GM23338 (cell line): ENCODE measurements around the gene IL17RB. TPM values are rescaled to one million over a fixed set of nuclear protein-coding genes. Genes with fewer than 3 reads are reported as not detected.

Source experiments
- ATAC-seq: fragments of 200-7000 bp; cut with Tn5 transposase; 3 replicates; pipeline ENCODE4 v1.9.1; 2020
- DNase-seq: peaks from one replicate; pipeline ENCODE4 v3.0.0-alpha.2; 2015; ENCODE audit warnings: low spot score
- H2AFZ ChIP-seq: fragments of 200-600 bp; sonication (generic); 2 replicates; pipeline ENCODE4 v1.8.0; 2016; ENCODE audit warnings: antibody characterized with exemption, mild to moderate bottlenecking, moderate library complexity
- H3F3A ChIP-seq: fragments of 200-600 bp; sonication (generic); replicated peaks from 2 replicates; pipeline ENCODE4 v1.8.0; 2017; ENCODE audit warnings: antibody characterized with exemption, mixed run types, low read depth
- H3K27ac ChIP-seq: fragments of 200-600 bp; sonication (generic); 2 replicates; pipeline ENCODE4 v1.6.1; 2016; ENCODE audit warnings: low read depth
- H3K27me3 ChIP-seq: fragments of 200-600 bp; sonication (generic); 2 replicates; pipeline ENCODE4 v1.8.0; 2016; ENCODE audit warnings: mild to moderate bottlenecking, mixed run types, moderate library complexity; ENCODE audit not compliant: insufficient read depth
- H3K36me3 ChIP-seq: fragments of 200-600 bp; sonication (generic); 2 replicates; pipeline ENCODE4 v1.8.0; 2016; ENCODE audit warnings: mild to moderate bottlenecking; ENCODE audit not compliant: insufficient read depth
- H3K4me1 ChIP-seq: fragments of 200-600 bp; sonication (generic); 2 replicates; pipeline ENCODE4 v1.8.0; 2016; ENCODE audit warnings: mild to moderate bottlenecking, moderate library complexity; ENCODE audit not compliant: insufficient read depth
- H3K4me2 ChIP-seq: fragments of 200-600 bp; sonication (generic); 2 replicates; pipeline ENCODE4 v1.7.1; 2017; ENCODE audit warnings: mixed run types
- H3K4me3 ChIP-seq: fragments of 200-600 bp; sonication (generic); 2 replicates; pipeline ENCODE4 v1.6.1; 2016; ENCODE audit warnings: mixed run types
- H3K79me2 ChIP-seq: fragments of 200-600 bp; sonication (generic); replicated peaks from 2 replicates; pipeline ENCODE4 v1.8.0; 2017; ENCODE audit warnings: mild to moderate bottlenecking; ENCODE audit not compliant: insufficient read depth
- H3K9me2 ChIP-seq: fragments of 200-600 bp; sonication (generic); 2 replicates; pipeline ENCODE4 v1.8.0; 2017; ENCODE audit not compliant: insufficient read depth
- H4K20me1 ChIP-seq: fragments of 200-600 bp; sonication (generic); replicated peaks from 2 replicates; pipeline ENCODE4 v1.8.0; 2017; ENCODE audit warnings: mild to moderate bottlenecking; ENCODE audit not compliant: insufficient read depth
- H3K27ac Mint-ChIP-seq: 2 replicates; pipeline ENCODE4 v1.8.0; 2020; ENCODE audit warnings: inconsistent platforms, mild to moderate bottlenecking, moderate library complexity, mixed read lengths
- H3K27me3 Mint-ChIP-seq: 3 replicates; pipeline ENCODE4 v1.8.0; 2022; ENCODE audit warnings: low read depth, mild to moderate bottlenecking, moderate library complexity, mixed read lengths, inconsistent platforms; ENCODE audit not compliant: insufficient read depth, poor library complexity
- H3K36me3 Mint-ChIP-seq: 3 replicates; pipeline ENCODE4 v1.8.0; 2021; ENCODE audit warnings: low read depth, mild to moderate bottlenecking, inconsistent platforms, moderate library complexity, mixed read lengths
- H3K4me1 Mint-ChIP-seq: 3 replicates; pipeline ENCODE4 v1.8.0; 2020; ENCODE audit warnings: mild to moderate bottlenecking, inconsistent platforms, mixed read lengths
- H3K4me3 Mint-ChIP-seq: 3 replicates; pipeline ENCODE4 v1.8.0; 2021; ENCODE audit warnings: moderate library complexity, mild to moderate bottlenecking, inconsistent platforms, mixed read lengths
- H3K9me3 Mint-ChIP-seq: 3 replicates; pipeline ENCODE4 v1.8.0; 2020; ENCODE audit warnings: moderate library complexity, mild to moderate bottlenecking, inconsistent platforms, mixed read lengths
- CREB1 ChIP-seq: fragments of 250-450 bp; sonication (Bioruptor Pico); IDR thresholded peaks from 2 replicates; pipeline ENCODE4 v1.5.0; 2020; ENCODE audit warnings: low read depth, mild to moderate bottlenecking, moderate library complexity
- EZH2 ChIP-seq: fragments of 200-600 bp; sonication (generic); IDR thresholded peaks from one replicate; pipeline ENCODE4 v1.8.0; 2017; ENCODE audit warnings: antibody characterized with exemption, mild to moderate bottlenecking, low read depth; ENCODE audit not compliant: unreplicated experiment
- EZH2phosphoT487 ChIP-seq: fragments of 200-600 bp; sonication (generic); IDR thresholded peaks from one replicate; pipeline ENCODE4 v1.8.1; 2018; ENCODE audit warnings: antibody characterized with exemption; ENCODE audit not compliant: unreplicated experiment
- JUNB ChIP-seq: IDR thresholded peaks from one replicate; pipeline ENCODE4 v1.6.1; 2016; ENCODE audit warnings: antibody characterized with exemption; ENCODE audit not compliant: unreplicated experiment
- NANOG ChIP-seq: IDR thresholded peaks from 2 replicates; pipeline ENCODE4 v1.6.1; 2016; ENCODE audit warnings: antibody characterized with exemption, borderline replicate concordance
- POLR2AphosphoS5 ChIP-seq: IDR thresholded peaks from 2 replicates; pipeline ENCODE4 v1.6.1; 2016; ENCODE audit warnings: antibody characterized with exemption, low read depth
- STAT1 ChIP-seq: IDR thresholded peaks from one replicate; pipeline ENCODE4 v1.6.1; 2016; ENCODE audit warnings: antibody characterized with exemption; ENCODE audit not compliant: unreplicated experiment
- ZNF114 ChIP-seq: fragments of 250-450 bp; sonication (Bioruptor Pico); IDR thresholded peaks from 2 replicates; pipeline ENCODE4 v1.5.0; 2020; ENCODE audit warnings: mild to moderate bottlenecking, moderate library complexity
- ZNF331 ChIP-seq: fragments of 250-450 bp; sonication (Bioruptor Pico); IDR thresholded peaks from 2 replicates; pipeline ENCODE4 v1.5.0; 2020; ENCODE audit warnings: low read depth, mild to moderate bottlenecking, moderate library complexity
- polyA plus RNA-seq: library from polyadenylated mRNA; unstranded; fragments of >200 nt; fragmentation: Nextera tagmentation; extraction: Ambion mirVana; gene quantifications from 2 replicates; pipeline ENCODE4 v1.2.1, GENCODE V29; 2016
- total RNA-seq: library from RNA; depleted of rRNA; stranded (reverse); fragments of >200 nt; shearing (Covaris generic); gene quantifications from 2 replicates; pipeline ENCODE4 v1.2.3, GENCODE V29; 2014
- TF ChIP-seq, protein P1 (sequence below), 2 experiments: fragments of 200-600 bp in 1 of 2; sonication (generic) in 1 of 2; conservative IDR thresholded peaks; 2 replicates each; pipeline versions ENCODE4 v1.5.1 to v1.6.1; 2016 to 2017; ENCODE audit warnings: antibody characterized with exemption in 2 of 2, low read depth in 2 of 2, mild to moderate bottlenecking in 2 of 2, moderate library complexity in 1 of 2
- TF ChIP-seq, protein P2 (sequence below): fragments of 250-450 bp; sonication (Bioruptor Pico); IDR thresholded peaks from 2 replicates; pipeline ENCODE4 v1.5.0; 2020; ENCODE audit warnings: mild to moderate bottlenecking, moderate library complexity
- TF ChIP-seq, protein P3 (sequence below): IDR thresholded peaks from 2 replicates; pipeline ENCODE4 v1.6.1; 2016; ENCODE audit warnings: antibody characterized with exemption
- TF ChIP-seq, protein P4 (sequence below): IDR thresholded peaks from one replicate; pipeline ENCODE4 v1.6.1; 2018; ENCODE audit warnings: antibody characterized with exemption; ENCODE audit not compliant: unreplicated experiment

Gene IL17RB
- total and polyA plus RNA-seq, 2 experiments from 2014 or later, result 5.7 to 6.9 TPM

DNA sequence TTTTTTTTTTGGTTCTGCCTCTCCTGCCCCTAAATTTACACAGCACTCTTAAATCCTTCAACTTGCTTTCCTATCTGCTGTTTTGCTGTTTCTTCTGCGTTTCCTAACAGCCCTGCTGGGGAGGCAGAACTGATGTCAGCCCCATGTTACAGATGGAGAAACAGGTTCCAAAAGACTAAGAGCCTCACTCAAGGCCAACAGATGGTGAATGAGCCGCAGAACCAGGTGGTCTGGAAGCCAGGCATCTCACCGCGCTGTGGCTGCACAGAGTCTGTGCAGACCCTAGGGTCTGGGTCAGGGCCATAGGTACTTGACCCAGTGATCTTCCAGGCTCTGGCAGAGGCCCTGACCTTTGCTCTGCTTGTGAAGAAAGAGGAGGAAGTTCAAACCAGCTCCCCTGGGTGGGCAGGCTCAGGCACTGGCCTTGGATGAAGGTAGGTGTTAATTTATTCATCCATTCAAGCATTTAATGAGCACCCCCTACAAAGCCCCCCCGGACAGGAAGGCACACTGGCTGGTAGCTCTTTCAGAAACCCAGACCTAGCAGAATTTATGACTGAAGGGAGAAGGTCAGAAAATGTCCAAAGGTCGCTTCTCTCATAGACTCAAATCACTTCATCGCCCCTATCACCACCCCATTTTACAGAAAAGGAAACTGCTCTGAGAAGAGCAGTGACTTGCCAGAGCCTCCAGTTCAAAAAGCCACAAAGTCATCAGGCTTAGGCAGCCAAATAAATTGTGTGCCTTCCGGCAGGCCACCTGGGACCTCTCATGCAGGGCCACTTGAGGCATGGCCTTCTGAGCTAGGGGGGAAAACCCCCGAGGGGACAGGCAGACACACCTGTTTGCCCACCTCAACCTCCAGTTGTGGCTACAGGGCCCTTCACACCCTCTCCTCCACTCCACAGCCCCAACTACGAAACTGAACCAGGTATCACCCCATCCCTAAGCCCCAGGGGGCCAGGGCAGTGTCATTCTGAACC, 2.9 kb upstream of the IL17RB start:
- Histone ChIP-seq H3K4me3 (no peak overlapping the region), H3K4me2 (peak overlapping the region; percentile 29; the same call in 1 of the 2 replicates), H4K20me1 (no peaks in the 10 kb centered on the region), H3F3A (0 out of 2 replicates have a peak, but pooled peaks cover 5% of the 10 kb centered on the region), H2AFZ (no peak overlapping the region), H3K9me2 (no peaks in the 10 kb centered on the region), H3K79me2 (peaks cover 7% of the 10 kb centered on the region; the same call in 1 of the 2 replicates), H3K36me3 (no peaks in the 10 kb centered on the region), H3K27me3 (peaks cover 20% of the 10 kb centered on the region), H3K4me1 (peaks cover 15% of the 10 kb centered on the region), H3K27ac (no peak overlapping the region)
- H3K27me3 Mint-ChIP-seq, result peaks cover 23% of the 10 kb centered on the region
- peaks cover 31% of the 10 kb centered on the region for H3K4me1 Mint-ChIP-seq
- H3K27ac Mint-ChIP-seq, result no peak overlapping the region
- ATAC-seq (no peak), DNase-seq (no peak)
- no peak overlapping the region for H3K4me3 Mint-ChIP-seq
- TF ChIP-seq JUNB (no peak), POLR2AphosphoS5 (no peak), CREB1 (no peak), EZH2 (no peak), ZNF114 (CRISPR knock-in tag) (no peak), STAT1 (no peak), ZNF331 (CRISPR knock-in tag) (no peak), NANOG (no peak), EZH2phosphoT487 (no peak)
- TF ChIP-seq, protein P1, sequence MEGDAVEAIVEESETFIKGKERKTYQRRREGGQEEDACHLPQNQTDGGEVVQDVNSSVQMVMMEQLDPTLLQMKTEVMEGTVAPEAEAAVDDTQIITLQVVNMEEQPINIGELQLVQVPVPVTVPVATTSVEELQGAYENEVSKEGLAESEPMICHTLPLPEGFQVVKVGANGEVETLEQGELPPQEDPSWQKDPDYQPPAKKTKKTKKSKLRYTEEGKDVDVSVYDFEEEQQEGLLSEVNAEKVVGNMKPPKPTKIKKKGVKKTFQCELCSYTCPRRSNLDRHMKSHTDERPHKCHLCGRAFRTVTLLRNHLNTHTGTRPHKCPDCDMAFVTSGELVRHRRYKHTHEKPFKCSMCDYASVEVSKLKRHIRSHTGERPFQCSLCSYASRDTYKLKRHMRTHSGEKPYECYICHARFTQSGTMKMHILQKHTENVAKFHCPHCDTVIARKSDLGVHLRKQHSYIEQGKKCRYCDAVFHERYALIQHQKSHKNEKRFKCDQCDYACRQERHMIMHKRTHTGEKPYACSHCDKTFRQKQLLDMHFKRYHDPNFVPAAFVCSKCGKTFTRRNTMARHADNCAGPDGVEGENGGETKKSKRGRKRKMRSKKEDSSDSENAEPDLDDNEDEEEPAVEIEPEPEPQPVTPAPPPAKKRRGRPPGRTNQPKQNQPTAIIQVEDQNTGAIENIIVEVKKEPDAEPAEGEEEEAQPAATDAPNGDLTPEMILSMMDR (conservative IDR thresholded peaks at IDR 0.05; ENCODE audit: low read depth in 2 of 2), result no peak
- TF ChIP-seq, protein P2, sequence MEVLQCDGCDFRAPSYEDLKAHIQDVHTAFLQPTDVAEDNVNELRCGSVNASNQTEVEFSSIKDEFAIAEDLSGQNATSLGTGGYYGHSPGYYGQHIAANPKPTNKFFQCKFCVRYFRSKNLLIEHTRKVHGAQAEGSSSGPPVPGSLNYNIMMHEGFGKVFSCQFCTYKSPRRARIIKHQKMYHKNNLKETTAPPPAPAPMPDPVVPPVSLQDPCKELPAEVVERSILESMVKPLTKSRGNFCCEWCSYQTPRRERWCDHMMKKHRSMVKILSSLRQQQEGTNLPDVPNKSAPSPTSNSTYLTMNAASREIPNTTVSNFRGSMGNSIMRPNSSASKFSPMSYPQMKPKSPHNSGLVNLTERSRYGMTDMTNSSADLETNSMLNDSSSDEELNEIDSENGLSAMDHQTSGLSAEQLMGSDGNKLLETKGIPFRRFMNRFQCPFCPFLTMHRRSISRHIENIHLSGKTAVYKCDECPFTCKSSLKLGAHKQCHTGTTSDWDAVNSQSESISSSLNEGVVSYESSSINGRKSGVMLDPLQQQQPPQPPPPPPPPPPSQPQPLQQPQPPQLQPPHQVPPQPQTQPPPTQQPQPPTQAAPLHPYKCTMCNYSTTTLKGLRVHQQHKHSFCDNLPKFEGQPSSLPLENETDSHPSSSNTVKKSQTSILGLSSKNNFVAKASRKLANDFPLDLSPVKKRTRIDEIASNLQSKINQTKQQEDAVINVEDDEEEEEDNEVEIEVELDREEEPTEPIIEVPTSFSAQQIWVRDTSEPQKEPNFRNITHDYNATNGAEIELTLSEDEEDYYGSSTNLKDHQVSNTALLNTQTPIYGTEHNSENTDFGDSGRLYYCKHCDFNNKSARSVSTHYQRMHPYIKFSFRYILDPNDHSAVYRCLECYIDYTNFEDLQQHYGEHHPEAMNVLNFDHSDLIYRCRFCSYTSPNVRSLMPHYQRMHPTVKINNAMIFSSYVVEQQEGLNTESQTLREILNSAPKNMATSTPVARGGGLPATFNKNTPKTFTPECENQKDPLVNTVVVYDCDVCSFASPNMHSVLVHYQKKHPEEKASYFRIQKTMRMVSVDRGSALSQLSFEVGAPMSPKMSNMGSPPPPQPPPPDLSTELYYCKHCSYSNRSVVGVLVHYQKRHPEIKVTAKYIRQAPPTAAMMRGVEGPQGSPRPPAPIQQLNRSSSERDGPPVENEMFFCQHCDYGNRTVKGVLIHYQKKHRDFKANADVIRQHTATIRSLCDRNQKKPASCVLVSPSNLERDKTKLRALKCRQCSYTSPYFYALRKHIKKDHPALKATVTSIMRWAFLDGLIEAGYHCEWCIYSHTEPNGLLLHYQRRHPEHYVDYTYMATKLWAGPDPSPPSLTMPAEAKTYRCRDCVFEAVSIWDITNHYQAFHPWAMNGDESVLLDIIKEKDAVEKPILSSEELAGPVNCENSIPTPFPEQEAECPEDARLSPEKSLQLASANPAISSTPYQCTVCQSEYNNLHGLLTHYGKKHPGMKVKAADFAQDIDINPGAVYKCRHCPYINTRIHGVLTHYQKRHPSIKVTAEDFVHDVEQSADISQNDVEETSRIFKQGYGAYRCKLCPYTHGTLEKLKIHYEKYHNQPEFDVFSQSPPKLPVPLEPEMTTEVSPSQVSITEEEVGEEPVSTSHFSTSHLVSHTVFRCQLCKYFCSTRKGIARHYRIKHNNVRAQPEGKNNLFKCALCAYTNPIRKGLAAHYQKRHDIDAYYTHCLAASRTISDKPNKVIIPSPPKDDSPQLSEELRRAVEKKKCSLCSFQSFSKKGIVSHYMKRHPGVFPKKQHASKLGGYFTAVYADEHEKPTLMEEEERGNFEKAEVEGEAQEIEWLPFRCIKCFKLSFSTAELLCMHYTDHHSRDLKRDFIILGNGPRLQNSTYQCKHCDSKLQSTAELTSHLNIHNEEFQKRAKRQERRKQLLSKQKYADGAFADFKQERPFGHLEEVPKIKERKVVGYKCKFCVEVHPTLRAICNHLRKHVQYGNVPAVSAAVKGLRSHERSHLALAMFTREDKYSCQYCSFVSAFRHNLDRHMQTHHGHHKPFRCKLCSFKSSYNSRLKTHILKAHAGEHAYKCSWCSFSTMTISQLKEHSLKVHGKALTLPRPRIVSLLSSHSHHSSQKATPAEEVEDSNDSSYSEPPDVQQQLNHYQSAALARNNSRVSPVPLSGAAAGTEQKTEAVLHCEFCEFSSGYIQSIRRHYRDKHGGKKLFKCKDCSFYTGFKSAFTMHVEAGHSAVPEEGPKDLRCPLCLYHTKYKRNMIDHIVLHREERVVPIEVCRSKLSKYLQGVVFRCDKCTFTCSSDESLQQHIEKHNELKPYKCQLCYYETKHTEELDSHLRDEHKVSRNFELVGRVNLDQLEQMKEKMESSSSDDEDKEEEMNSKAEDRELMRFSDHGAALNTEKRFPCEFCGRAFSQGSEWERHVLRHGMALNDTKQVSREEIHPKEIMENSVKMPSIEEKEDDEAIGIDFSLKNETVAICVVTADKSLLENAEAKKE, result no peak
- TF ChIP-seq, protein P3, sequence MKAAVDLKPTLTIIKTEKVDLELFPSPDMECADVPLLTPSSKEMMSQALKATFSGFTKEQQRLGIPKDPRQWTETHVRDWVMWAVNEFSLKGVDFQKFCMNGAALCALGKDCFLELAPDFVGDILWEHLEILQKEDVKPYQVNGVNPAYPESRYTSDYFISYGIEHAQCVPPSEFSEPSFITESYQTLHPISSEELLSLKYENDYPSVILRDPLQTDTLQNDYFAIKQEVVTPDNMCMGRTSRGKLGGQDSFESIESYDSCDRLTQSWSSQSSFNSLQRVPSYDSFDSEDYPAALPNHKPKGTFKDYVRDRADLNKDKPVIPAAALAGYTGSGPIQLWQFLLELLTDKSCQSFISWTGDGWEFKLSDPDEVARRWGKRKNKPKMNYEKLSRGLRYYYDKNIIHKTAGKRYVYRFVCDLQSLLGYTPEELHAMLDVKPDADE, result no peak
- TF ChIP-seq, protein P4, sequence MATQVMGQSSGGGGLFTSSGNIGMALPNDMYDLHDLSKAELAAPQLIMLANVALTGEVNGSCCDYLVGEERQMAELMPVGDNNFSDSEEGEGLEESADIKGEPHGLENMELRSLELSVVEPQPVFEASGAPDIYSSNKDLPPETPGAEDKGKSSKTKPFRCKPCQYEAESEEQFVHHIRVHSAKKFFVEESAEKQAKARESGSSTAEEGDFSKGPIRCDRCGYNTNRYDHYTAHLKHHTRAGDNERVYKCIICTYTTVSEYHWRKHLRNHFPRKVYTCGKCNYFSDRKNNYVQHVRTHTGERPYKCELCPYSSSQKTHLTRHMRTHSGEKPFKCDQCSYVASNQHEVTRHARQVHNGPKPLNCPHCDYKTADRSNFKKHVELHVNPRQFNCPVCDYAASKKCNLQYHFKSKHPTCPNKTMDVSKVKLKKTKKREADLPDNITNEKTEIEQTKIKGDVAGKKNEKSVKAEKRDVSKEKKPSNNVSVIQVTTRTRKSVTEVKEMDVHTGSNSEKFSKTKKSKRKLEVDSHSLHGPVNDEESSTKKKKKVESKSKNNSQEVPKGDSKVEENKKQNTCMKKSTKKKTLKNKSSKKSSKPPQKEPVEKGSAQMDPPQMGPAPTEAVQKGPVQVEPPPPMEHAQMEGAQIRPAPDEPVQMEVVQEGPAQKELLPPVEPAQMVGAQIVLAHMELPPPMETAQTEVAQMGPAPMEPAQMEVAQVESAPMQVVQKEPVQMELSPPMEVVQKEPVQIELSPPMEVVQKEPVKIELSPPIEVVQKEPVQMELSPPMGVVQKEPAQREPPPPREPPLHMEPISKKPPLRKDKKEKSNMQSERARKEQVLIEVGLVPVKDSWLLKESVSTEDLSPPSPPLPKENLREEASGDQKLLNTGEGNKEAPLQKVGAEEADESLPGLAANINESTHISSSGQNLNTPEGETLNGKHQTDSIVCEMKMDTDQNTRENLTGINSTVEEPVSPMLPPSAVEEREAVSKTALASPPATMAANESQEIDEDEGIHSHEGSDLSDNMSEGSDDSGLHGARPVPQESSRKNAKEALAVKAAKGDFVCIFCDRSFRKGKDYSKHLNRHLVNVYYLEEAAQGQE, result no peak
- H3K9me3 Mint-ChIP-seq, result no peaks in the 10 kb centered on the region
- H3K36me3 Mint-ChIP-seq, result no peaks in the 10 kb centered on the region; the same call in 2 of the 3 replicates
